Prostate gland (tissue), 2 donors: Measurements from ENCODE around the gene PADI2. TPM values are rescaled to one million over a fixed set of nuclear protein-coding genes. Genes with fewer than 3 reads are reported as not detected.
A peak's percentile ranks its signal among the peaks of the same experiment; 100 is the strongest.

Experiments used
- DNase-seq: peaks from one replicate; pipeline ENCODE4 v3.0.0-alpha.2; 2019; ENCODE audit warnings: low spot score
- H3K27ac ChIP-seq, 2 donors: fragments of 200-600 bp; sonication (generic); 2 replicates each; pipeline ENCODE4 v1.5.1; 2017 to 2019
- H3K27me3 ChIP-seq: fragments of 200-600 bp; sonication (generic); replicated peaks from 2 replicates; pipeline ENCODE4 v1.5.1; 2019; ENCODE audit not compliant: insufficient read depth
- H3K36me3 ChIP-seq, 2 donors: fragments of 200-600 bp; sonication (generic); 1 replicate in 1 of 2; 2 replicates in 1 of 2; pipeline versions ENCODE4 v1.5.1 to v1.8.1; 2017 to 2019
- H3K4me1 ChIP-seq: fragments of 200-600 bp; sonication (generic); replicated peaks from 2 replicates; pipeline ENCODE4 v1.5.1; 2019
- H3K4me3 ChIP-seq, 2 donors: fragments of 200-600 bp; sonication (generic); 2 replicates each; pipeline ENCODE4 v1.5.1; 2017 to 2019
- H3K9me3 ChIP-seq: fragments of 200-600 bp; sonication (generic); 2 replicates; pipeline ENCODE4 v1.5.1; 2017
- POLR2A ChIP-seq: fragments of 450-650 bp; IDR thresholded peaks from one replicate; pipeline ENCODE4 v1.6.1; 2016; ENCODE audit warnings: antibody characterized with exemption, mild to moderate bottlenecking
- POLR2AphosphoS5 ChIP-seq: sonication (generic); formaldehyde crosslinking; IDR thresholded peaks from one replicate; pipeline ENCODE4 v1.6.1; 2017; ENCODE audit warnings: antibody characterized with exemption
- WGBS: methylation state at CpG from one replicate; pipeline ENCODE4 v1.1.5; 2018; 5-methylcytosine and 5-hydroxymethylcytosine counted together
- intact Hi-C: fragments of 100-400 bp; cut with DNase I; formaldehyde crosslinking; loops from one replicate; pipeline ENCODE4 v1.14.2; 2022
- total RNA-seq, 2 donors: library from RNA; depleted of rRNA; stranded (reverse); fragments of >200 nt; gene quantifications; one replicate each; pipeline ENCODE4 v1.1.0, GENCODE V29; 2016
- TF ChIP-seq, protein P1 (sequence below), 4 experiments: fragments of 200-600 bp in 2 of 4; fragments of 450-650 bp in 2 of 4; sonication (generic) in 2 of 4; IDR thresholded peaks; 1 replicate in 3 of 4; 2 replicates in 1 of 4; pipeline ENCODE4 v1.5.1; 2016 to 2019; ENCODE audit warnings: antibody characterized with exemption in 4 of 4, mild to moderate bottlenecking in 2 of 4, moderate library complexity in 2 of 4

The PADI2 gene
- total RNA-seq, 2 donors from 2014 or later, result 1.1 to 5.0 TPM

DNA sequence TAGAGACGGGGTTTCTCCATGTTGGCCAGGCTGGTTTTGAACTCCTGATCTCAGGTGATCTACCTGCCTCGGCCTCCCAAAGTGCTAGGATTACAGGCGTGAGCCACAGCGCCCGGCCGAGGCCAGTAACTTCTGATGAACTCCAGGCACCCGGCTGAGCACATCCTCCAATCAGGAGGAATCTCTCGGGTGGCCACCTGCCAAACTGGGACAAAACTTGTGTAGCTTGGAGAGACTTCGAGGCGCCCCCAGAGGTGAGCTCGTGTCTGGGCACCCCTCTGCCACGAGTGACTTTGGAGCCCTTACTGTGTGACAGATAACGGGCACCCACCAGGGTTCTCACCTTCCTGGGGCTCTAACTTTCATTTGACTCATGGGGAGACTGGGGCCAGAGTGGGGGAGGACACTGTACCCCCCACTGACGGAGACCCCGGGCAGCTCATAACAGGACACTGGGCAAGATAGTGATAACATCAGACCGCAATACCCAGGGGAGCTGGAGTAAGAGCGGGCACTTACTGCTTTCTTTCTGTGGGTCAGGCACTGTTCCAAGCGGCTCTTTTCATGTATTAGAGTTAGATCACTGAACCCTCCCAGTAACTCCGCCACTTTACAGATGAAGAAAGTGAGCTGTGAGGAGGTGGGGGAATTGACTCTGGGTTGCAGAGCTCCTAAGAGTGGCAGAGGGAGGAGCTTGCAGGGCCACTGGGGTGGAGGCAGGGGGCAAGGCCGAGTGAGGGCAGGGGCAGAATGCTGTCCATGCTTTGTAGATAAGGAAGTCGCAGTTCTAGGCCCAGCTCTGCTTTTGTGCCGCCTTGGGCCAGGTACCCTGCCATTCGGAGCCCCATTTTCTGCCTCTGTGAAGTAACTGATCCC lies 1.9 kb upstream of the PADI2 start:
- Histone ChIP-seq H3K27me3 (no peaks in the 10 kb centered on the region), H3K4me3 (no peak overlapping the region), H3K27ac (no peak overlapping the region), H3K9me3 (no peaks in the 10 kb centered on the region), H3K4me1 (peaks cover 3% of the 10 kb centered on the region), H3K36me3 (no peaks in the 10 kb centered on the region)
- TF ChIP-seq, protein P1, sequence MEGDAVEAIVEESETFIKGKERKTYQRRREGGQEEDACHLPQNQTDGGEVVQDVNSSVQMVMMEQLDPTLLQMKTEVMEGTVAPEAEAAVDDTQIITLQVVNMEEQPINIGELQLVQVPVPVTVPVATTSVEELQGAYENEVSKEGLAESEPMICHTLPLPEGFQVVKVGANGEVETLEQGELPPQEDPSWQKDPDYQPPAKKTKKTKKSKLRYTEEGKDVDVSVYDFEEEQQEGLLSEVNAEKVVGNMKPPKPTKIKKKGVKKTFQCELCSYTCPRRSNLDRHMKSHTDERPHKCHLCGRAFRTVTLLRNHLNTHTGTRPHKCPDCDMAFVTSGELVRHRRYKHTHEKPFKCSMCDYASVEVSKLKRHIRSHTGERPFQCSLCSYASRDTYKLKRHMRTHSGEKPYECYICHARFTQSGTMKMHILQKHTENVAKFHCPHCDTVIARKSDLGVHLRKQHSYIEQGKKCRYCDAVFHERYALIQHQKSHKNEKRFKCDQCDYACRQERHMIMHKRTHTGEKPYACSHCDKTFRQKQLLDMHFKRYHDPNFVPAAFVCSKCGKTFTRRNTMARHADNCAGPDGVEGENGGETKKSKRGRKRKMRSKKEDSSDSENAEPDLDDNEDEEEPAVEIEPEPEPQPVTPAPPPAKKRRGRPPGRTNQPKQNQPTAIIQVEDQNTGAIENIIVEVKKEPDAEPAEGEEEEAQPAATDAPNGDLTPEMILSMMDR (IDR thresholded peaks at IDR 0.05), result no peak
- TF ChIP-seq POLR2AphosphoS5, result no peak
- TF ChIP-seq POLR2A, result no peak
- DNase-seq, result peak; percentile 42
- intact Hi-C loops, result loop anchor here (10.0 kb wide), 1 partner anchor 214 kb away; no protein-coding TSS in a partner anchor
- WGBS, result 68% methylated on average over 23 of the region's 23 CpGs

DNA sequence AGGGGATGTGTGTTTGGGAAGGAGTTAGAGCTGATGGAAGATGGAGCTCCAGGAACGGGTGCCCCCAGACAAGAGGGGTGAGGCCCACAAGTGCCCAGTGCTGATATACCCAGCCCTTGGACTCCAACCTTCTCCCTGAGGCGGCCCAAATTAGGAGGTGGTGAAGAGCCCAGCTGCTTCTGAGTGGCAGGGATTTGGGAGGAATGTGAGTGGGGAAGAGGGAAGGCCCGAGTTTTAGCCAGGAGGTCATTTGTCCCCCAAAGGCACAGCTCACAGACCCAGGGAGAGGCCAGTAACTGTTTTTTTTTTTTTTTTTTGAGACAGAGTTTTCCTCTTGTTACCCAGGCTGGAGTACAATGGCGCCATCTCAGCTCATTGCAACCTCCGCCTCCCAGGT lies 1.2 kb upstream of the PADI2 start:
- H3K4me1 ChIP-seq, result peaks cover 3% of the 10 kb centered on the region
- H3K27ac ChIP-seq, result no peak overlapping the region
- no peaks in the 10 kb centered on the region for H3K9me3 ChIP-seq
- no peak overlapping the region for H3K4me3 ChIP-seq
- intact Hi-C loops, result loop anchor here (10.0 kb wide), 1 partner anchor 214 kb away; no protein-coding TSS in a partner anchor
- H3K27me3 ChIP-seq, result no peaks in the 10 kb centered on the region
- 93% methylated on average over 5 of the region's 5 CpGs for WGBS
- no peak for DNase-seq
- TF ChIP-seq POLR2A, result no peak
- no peak for TF ChIP-seq POLR2AphosphoS5
- TF ChIP-seq, protein P1 (IDR thresholded peaks at IDR 0.05), result no peak
- no peaks in the 10 kb centered on the region for H3K36me3 ChIP-seq

DNA sequence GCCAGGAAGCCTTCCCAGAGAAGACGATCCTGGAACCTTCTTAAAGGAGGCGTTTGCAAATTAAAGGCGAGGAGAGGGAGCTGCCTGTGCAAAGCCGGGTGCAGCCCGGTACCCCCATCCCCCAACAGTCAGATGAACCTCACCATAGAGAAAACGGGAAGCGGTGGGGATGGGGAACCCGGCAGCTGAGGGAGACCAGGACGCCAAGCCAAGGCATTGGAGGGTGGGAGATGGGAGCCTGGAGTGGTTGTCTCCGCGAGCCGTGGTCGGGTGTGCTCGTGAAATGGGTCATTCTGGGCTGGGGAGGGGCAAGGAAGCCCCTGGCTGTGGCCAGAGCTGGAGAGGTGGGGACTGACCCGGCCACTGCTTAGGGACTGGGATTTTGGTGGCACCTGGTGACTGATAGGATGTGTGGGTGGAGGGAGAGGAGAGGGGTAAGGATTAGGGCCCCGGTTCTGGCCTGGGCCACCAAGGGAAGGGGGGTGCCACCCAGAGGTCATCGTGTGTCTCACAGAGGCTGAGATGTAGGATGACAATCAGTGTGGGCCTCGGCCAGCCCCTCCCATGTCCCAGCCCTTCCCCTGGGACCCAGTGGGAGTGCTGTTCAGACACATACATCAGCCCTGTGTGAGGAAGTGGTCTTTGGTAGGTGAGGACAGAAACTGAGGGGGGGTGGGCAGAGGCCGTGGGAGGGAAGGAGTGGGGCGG lies 676 bp upstream of the PADI2 start:
- WGBS, result 62% methylated on average over 20 of the region's 20 CpGs
- no peak overlapping the region for H3K27ac ChIP-seq
- no peaks in the 10 kb centered on the region for H3K9me3 ChIP-seq
- H3K4me1 ChIP-seq, result peaks cover 3% of the 10 kb centered on the region
- intact Hi-C loops, result loop anchor here (10.0 kb wide), 1 partner anchor 215 kb away; no protein-coding TSS in a partner anchor
- H3K36me3 ChIP-seq, result no peaks in the 10 kb centered on the region
- H3K27me3 ChIP-seq, result no peaks in the 10 kb centered on the region
- DNase-seq, result no peak
- no peak for TF ChIP-seq POLR2AphosphoS5
- TF ChIP-seq, protein P1 (IDR thresholded peaks at IDR 0.05), result no peak
- TF ChIP-seq POLR2A, result no peak
- peak overlapping the region; percentile 1 to 22 for H3K4me3 ChIP-seq

DNA sequence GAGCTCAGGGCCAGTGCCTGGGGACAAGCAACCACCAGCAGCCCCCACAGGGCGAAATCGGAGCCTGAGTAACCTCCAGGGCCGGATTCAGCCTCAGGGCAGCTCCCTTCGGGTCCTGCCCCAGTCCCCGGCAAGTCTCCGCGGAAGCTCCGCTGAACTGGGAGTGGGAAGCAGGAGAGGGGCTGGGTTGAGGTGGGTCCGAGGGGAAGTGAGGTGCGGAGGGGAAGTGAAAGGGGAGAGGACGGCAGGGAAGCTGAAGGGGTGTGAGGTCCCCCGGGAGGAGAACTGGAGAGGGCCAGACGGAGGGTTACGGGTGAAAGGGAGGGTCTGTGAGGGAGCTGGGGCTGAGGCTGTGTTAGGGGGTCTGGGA lies 560 bp downstream of the PADI2 start:
- WGBS, result 29% methylated on average over 14 of the region's 14 CpGs
- intact Hi-C loops, result no loop called here

More for the DNA sequence above, 560 bp downstream of the PADI2 start:
- TF ChIP-seq POLR2A (no peak), POLR2AphosphoS5 (no peak)
- TF ChIP-seq, protein P1 (IDR thresholded peaks at IDR 0.05), result no peak
- Histone ChIP-seq H3K4me1 (peaks cover 3% of the 10 kb centered on the region), H3K36me3 (no peaks in the 10 kb centered on the region), H3K27ac (no peak overlapping the region), H3K27me3 (no peaks in the 10 kb centered on the region), H3K9me3 (no peaks in the 10 kb centered on the region), H3K4me3 (peak overlapping the region in 1 of 2 donors; percentile 22)
- DNase-seq, result no peak
